Thoracic aorta (tissue), 2 donors: Measurements from ENCODE around the gene LCE2D. TPM values are rescaled to one million over a fixed set of nuclear protein-coding genes. Genes with fewer than 3 reads are reported as not detected.

Experiments
- ATAC-seq: fragments of 150-250 bp; one replicate; pipeline ENCODE4 v1.8.0; 2017; ENCODE audit warnings: low read depth; ENCODE audit not compliant: insufficient number of reproducible peaks, low FRiP score
- DNase-seq: peaks from one replicate; pipeline ENCODE4 v3.0.0-alpha.2; 2020; ENCODE audit warnings: low spot score
- H3K27ac ChIP-seq, 2 donors: fragments of 200-600 bp; sonication (generic); 1 replicate in 1 of 2; 2 replicates in 1 of 2; pipeline ENCODE4 v1.5.1; 2016; ENCODE audit warnings: mild to moderate bottlenecking in 2 of 2, moderate library complexity in 2 of 2
- H3K27me3 ChIP-seq: fragments of 200-600 bp; sonication (generic); replicated peaks from 2 replicates; pipeline ENCODE4 v1.6.0; 2016; ENCODE audit warnings: mild to moderate bottlenecking; ENCODE audit not compliant: insufficient read depth
- H3K36me3 ChIP-seq: fragments of 200-600 bp; sonication (generic); one replicate; pipeline ENCODE4 v1.5.1; 2016
- H3K4me1 ChIP-seq, 2 donors: fragments of 200-600 bp; sonication (generic); 1 replicate in 1 of 2; 2 replicates in 1 of 2; pipeline versions ENCODE4 v1.5.1 to v1.6.0; 2016; ENCODE audit warnings: low read depth in 2 of 2, mild to moderate bottlenecking in 1 of 2; ENCODE audit not compliant: control insufficient read depth in 1 of 2
- H3K4me3 ChIP-seq: fragments of 200-600 bp; sonication (generic); 2 replicates; pipeline ENCODE4 v1.5.1; 2016; ENCODE audit warnings: mild to moderate bottlenecking
- H3K9me3 ChIP-seq: fragments of 200-600 bp; sonication (generic); 2 replicates; pipeline ENCODE4 v1.5.1; 2016
- total RNA-seq, 2 donors: library from RNA; depleted of rRNA; stranded (reverse); fragments of >200 nt; gene quantifications; one replicate each; pipeline versions ENCODE4 v1.1.0 to v1.2.3, GENCODE V29; 2016
- TF ChIP-seq, protein P1 (sequence below): fragments of 200-600 bp; sonication (generic); IDR thresholded peaks from one replicate; pipeline ENCODE4 v1.5.1; 2019; ENCODE audit warnings: antibody characterized with exemption

LCE2D gene
- total RNA-seq, 2 donors from 2014 or later, result not detected

DNA sequence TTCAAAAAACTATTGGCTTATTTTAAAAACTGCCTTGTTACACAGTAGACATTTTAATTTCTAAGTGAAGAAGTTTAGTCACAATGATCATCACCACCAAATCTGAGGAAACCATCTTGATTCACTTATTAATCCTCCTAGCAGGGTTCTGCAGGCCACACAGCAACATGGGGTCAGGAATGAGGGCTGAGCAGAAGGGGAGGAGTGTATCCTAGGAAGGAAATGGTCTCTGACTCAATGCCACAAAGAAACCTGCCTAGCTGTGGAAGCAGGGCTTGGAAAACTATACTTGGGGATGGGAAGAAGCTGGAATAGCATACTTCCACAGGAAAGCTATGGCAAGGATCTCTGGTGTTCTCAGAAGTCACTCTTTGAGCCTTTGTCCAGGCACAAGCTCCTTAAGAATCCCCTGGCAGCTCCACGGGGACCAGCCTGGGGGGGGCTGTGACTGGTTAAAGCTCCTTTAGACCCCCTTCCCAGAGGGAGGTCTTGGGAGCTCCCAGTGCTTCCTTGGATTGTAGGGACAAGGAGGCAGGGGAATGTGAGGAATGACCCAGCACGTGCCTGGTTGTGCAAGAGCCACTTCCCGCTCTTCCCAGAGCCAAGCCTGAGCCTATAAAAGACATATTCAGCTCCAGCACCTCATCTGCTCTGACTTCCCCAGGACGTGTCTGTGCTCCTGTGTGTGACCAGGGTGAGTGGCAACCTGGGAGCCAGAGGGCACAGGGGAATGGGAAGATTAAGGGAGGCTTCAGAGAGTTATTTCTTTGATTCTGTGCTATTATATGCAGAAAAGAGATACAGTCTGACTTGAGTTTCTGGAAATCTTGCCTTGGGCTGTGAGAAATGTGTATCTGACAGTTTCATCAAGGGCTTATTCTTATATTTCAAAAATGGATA lies 34.8 kb downstream of the LCE2D start, which contains the start of gene LCE2A:
Gene LCE2A (plus strand): TSS at position 645 of the 900 bp plus-strand sequence. CDS start 557 bp downstream, outside the sequence.
- Histone ChIP-seq H3K9me3 (no peaks in the 10 kb centered on the region), H3K27ac (no peak within 1 kb of the TSS), H3K4me1 (no peaks in the 10 kb centered on the region), H3K36me3 (no peaks in the 10 kb centered on the region), H3K27me3 (no peaks in the 10 kb centered on the region), H3K4me3 (no peak within 1 kb of the TSS)
- ATAC-seq (no peak), DNase-seq (no peak)
- TF ChIP-seq, protein P1, sequence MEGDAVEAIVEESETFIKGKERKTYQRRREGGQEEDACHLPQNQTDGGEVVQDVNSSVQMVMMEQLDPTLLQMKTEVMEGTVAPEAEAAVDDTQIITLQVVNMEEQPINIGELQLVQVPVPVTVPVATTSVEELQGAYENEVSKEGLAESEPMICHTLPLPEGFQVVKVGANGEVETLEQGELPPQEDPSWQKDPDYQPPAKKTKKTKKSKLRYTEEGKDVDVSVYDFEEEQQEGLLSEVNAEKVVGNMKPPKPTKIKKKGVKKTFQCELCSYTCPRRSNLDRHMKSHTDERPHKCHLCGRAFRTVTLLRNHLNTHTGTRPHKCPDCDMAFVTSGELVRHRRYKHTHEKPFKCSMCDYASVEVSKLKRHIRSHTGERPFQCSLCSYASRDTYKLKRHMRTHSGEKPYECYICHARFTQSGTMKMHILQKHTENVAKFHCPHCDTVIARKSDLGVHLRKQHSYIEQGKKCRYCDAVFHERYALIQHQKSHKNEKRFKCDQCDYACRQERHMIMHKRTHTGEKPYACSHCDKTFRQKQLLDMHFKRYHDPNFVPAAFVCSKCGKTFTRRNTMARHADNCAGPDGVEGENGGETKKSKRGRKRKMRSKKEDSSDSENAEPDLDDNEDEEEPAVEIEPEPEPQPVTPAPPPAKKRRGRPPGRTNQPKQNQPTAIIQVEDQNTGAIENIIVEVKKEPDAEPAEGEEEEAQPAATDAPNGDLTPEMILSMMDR, result no peak

DNA sequence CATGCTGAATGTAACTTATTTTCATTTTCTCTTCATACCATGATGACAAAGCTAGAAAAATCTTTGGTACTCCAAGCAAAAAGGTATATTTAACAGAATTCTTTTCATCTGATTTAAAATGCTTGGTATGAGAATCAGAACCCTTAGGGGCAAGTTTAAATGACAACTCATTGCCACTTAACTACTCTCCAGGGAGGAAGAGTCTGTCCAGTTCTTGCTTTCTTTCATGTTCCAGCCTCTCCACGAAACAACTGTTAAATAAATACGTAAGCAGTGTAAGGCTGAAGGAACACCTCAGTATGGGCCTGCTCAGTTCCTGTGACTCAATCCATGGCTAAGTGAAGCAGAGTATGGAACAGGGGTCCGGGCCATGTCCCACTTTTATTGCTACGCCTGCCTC lies 36.6 kb downstream of the LCE2D start:
- no peak overlapping the region for H3K4me3 ChIP-seq
- H3K4me1 ChIP-seq, result no peaks in the 10 kb centered on the region
- H3K9me3 ChIP-seq, result no peaks in the 10 kb centered on the region
- TF ChIP-seq, protein P1, result no peak
- DNase-seq, result no peak
- ATAC-seq, result no peak
- H3K36me3 ChIP-seq, result no peaks in the 10 kb centered on the region
- no peaks in the 10 kb centered on the region for H3K27me3 ChIP-seq
- H3K27ac ChIP-seq, result no peak overlapping the region

DNA sequence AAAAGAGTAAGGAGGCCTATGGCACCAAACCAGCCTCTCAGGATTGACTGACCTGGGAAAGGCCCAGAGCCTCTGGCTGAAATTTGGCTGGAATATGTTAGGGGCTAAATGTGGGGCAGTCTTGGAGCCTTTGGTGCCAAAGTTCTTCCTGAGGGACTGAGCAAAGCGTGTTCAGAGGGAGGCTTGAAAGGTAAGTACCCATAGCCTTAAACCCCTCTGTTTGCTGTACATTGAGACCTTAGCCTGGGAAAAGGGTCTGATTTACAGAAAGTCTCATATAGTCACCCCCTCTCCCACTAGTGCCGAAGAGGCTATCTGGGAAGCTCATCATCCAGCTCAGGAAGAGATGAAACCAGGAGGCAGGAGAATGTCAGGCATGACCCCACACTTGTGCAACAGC lies 44.7 kb downstream of the LCE2D start, which contains the start of gene LCE4A:
Gene LCE4A (plus strand): TSS at position 301 of the 400 bp plus-strand sequence. CDS start 916 bp downstream, outside the sequence.
- Histone ChIP-seq H3K36me3 (no peaks in the 10 kb centered on the region), H3K4me3 (no peak within 1 kb of the TSS), H3K27me3 (no peaks in the 10 kb centered on the region), H3K4me1 (no peaks in the 10 kb centered on the region), H3K27ac (no peak within 1 kb of the TSS), H3K9me3 (no peaks in the 10 kb centered on the region)
- ATAC-seq (no peak), DNase-seq (no peak)
- TF ChIP-seq, protein P1, result no peak

Other genes starting within 250 kb of the LCE2D start
- gene CRNN, start 249.1 kb upstream of the LCE2D start, total RNA-seq, result not detected
- not detected for gene LCE5A, start 152.6 kb upstream of the LCE2D start, total RNA-seq
- gene CRCT1, start 148.9 kb upstream of the LCE2D start, total RNA-seq, result not detected
- not detected for gene LCE3E, start 96.6 kb upstream of the LCE2D start, total RNA-seq
- gene LCE3D, start 82.9 kb upstream of the LCE2D start, total RNA-seq, result not detected
- gene LCE3C, start 63.1 kb upstream of the LCE2D start, total RNA-seq, result not detected
- not detected for gene LCE3B, start 49.6 kb upstream of the LCE2D start, total RNA-seq
- gene LCE3A, start 40.3 kb upstream of the LCE2D start, total RNA-seq, result not detected
- 1 to 10 TPM in 1 of 2 donors, not detected in 1; 1.8 TPM for gene LCE2C, start 11.9 kb downstream of the LCE2D start, total RNA-seq
- 1 to 10 TPM in 1 of 2 donors, not detected in 1; 2.4 TPM for gene LCE2B, start 22.7 kb downstream of the LCE2D start, total RNA-seq
- gene LCE2A, start 35.0 kb downstream of the LCE2D start, total RNA-seq, result not detected
- gene LCE4A, start 44.8 kb downstream of the LCE2D start, total RNA-seq, result not detected
- under 1 TPM in 1 of 2 donors, not detected in 1; 0.14 TPM for gene KPRP, start 94.6 kb downstream of the LCE2D start, total RNA-seq
- gene LCE1F, start 111.8 kb downstream of the LCE2D start, total RNA-seq, result not detected
- gene LCE1E, start 122.9 kb downstream of the LCE2D start, total RNA-seq, result not detected
- not detected for gene LCE1D, start 133.3 kb downstream of the LCE2D start, total RNA-seq
- gene LCE1C, start 143.3 kb downstream of the LCE2D start, total RNA-seq, result 1 to 10 TPM in 1 of 2 donors, not detected in 1; 2.8 TPM
- not detected for gene LCE1B, start 148.6 kb downstream of the LCE2D start, total RNA-seq
- gene LCE1A, start 164.1 kb downstream of the LCE2D start, total RNA-seq, result not detected
- gene LCE6A, start 179.5 kb downstream of the LCE2D start, total RNA-seq, result not detected
- gene LCE7A, start 196.6 kb downstream of the LCE2D start, total RNA-seq, result not detected
- not detected for gene SMCP, start 214.9 kb downstream of the LCE2D start, total RNA-seq
- under 1 TPM in 1 of 2 donors, not detected in 1; 0.27 TPM for gene IVL, start 245.2 kb downstream of the LCE2D start, total RNA-seq